RPMI7951 (cell line): ENCODE data around the gene OR4D1. TPM values are rescaled to one million over a fixed set of nuclear protein-coding genes. Genes with fewer than 3 reads are reported as not detected.

Experiments
- DNase-seq: peaks from one replicate; pipeline ENCODE4 v3.0.0-alpha.2; 2012; ENCODE audit warnings: low read depth
- total RNA-seq: library from RNA; depleted of rRNA; stranded (reverse); fragments of >200 nt; shearing (Covaris generic); gene quantifications from 2 replicates; pipeline ENCODE4 v1.2.3, GENCODE V29; 2014

Gene OR4D1
- total RNA-seq, 1 experiment from 2014 or later: not detected

- no peak for DNase-seq
Observed at GRCh38 chr17:58153671-58154070, 5.5 kb downstream of the OR4D1 start.

GRCh38 chr17:58156839-58157803 lies 8.9 kb downstream of the OR4D1 start:
- no peak for DNase-seq

GRCh38 chr17:58158181-58158580 lies 10.0 kb downstream of the OR4D1 start:
- no peak for DNase-seq

GRCh38 chr17:58161566-58161965 lies 13.4 kb downstream of the OR4D1 start:
- DNase-seq: no peak

GRCh38 chr17:58165981-58166380 lies 17.8 kb downstream of the OR4D1 start:
- no peak for DNase-seq

GRCh38 chr17:58166682-58167081 lies 18.5 kb downstream of the OR4D1 start, which contains the start of gene OR4D2:
TSS of gene OR4D2 (plus strand) at chr17:58166982. CDS start at chr17:58169656, 2,674 bp downstream.
- DNase-seq: no peak

- no peak for DNase-seq
Observed at GRCh38 chr17:58170622-58171021, 22.4 kb downstream of the OR4D1 start.

- DNase-seq: peak; percentile 27
Observed at GRCh38 chr17:58172369-58173071, 24.3 kb downstream of the OR4D1 start.

- DNase-seq: no peak
Observed at GRCh38 chr17:58174871-58175270, 26.7 kb downstream of the OR4D1 start.

- no peak for DNase-seq
Observed at GRCh38 chr17:58176200-58176599, 28.0 kb downstream of the OR4D1 start.

- no peak for DNase-seq
Observed at GRCh38 chr17:58181796-58182195, 33.6 kb downstream of the OR4D1 start.

- no peak for DNase-seq
Observed at GRCh38 chr17:58183514-58183913, 35.3 kb downstream of the OR4D1 start.

GRCh38 chr17:58184308-58184985 lies 36.3 kb downstream of the OR4D1 start:
- DNase-seq: peak; percentile 86

- no peak for DNase-seq
Observed at GRCh38 chr17:58184986-58185761, 37.0 kb downstream of the OR4D1 start.

- DNase-seq: no peak
Observed at GRCh38 chr17:58186591-58186990, 38.4 kb downstream of the OR4D1 start.

- no peak for DNase-seq
Observed at GRCh38 chr17:58187063-58187462, 38.9 kb downstream of the OR4D1 start.

- DNase-seq: no peak
Observed at GRCh38 chr17:58187675-58188074, 39.5 kb downstream of the OR4D1 start.

- peak; percentile 90 for DNase-seq
Observed at GRCh38 chr17:58189436-58190146, 41.4 kb downstream of the OR4D1 start.

- DNase-seq: no peak
Observed at GRCh38 chr17:58191241-58191896, 43.2 kb downstream of the OR4D1 start.

- DNase-seq: no peak
Observed at GRCh38 chr17:58192612-58193011, 44.4 kb downstream of the OR4D1 start, which contains the start of gene EPX. TSS of gene EPX (plus strand) at chr17:58192726. CDS start at chr17:58192847, 121 bp downstream.
